Body of pancreas (tissue), 4 donors: Measurements from ENCODE around the gene GRK7. TPM values are rescaled to one million over a fixed set of nuclear protein-coding genes. Genes with fewer than 3 reads are reported as not detected.
"Not testable (repeated sequence)": the region's sequence is repeated elsewhere in the genome, so short reads cannot be mapped to it uniquely, and the experiment has no call there.

Source experiments
- ATAC-seq: fragments of 150-250 bp; one replicate; pipeline ENCODE4 v1.9.1; 2016
- DNase-seq, 4 donors: peaks; one replicate each; pipeline ENCODE4 v3.0.0-alpha.2; 2019
- H3K27ac ChIP-seq, 4 donors: fragments of 200-600 bp; sonication (generic); 1 replicate in 3 of 4; 2 replicates in 1 of 4; pipeline versions ENCODE4 v1.5.1 to v1.6.1; 2016 to 2019; ENCODE audit warnings: mild to moderate bottlenecking in 1 of 4, mixed read lengths in 1 of 4, moderate library complexity in 1 of 4
- H3K27me3 ChIP-seq, 2 donors: fragments of 200-600 bp; sonication (generic); one replicate each; pipeline ENCODE4 v1.6.0; 2016; ENCODE audit warnings: mild to moderate bottlenecking in 1 of 2
- H3K36me3 ChIP-seq, 2 donors: fragments of 200-600 bp; sonication (generic); replicated peaks in 1 of 2; 2 replicates each; pipeline ENCODE4 v1.5.1; 2016; ENCODE audit warnings: low read depth in 2 of 2; ENCODE audit not compliant: insufficient read depth in 1 of 2
- H3K4me1 ChIP-seq: fragments of 200-600 bp; sonication (generic); one replicate; pipeline ENCODE4 v1.6.0; 2016
- H3K4me3 ChIP-seq, 2 donors: fragments of 200-600 bp; sonication (generic); 1 replicate in 1 of 2; 2 replicates in 1 of 2; pipeline ENCODE4 v1.5.1; 2016 to 2019
- H3K9me3 ChIP-seq, 3 donors: fragments of 200-600 bp; sonication (generic); 1 replicate in 2 of 3; 2 replicates in 1 of 3; pipeline ENCODE4 v1.5.1; 2016
- POLR2A ChIP-seq, 3 donors: fragments of 450-650 bp; IDR thresholded peaks; one replicate each; pipeline ENCODE4 v1.6.1; 2016; ENCODE audit warnings: antibody characterized with exemption in 3 of 3, mild to moderate bottlenecking in 2 of 3
- WGBS, 2 donors: methylation state at CpG; one replicate each; pipeline ENCODE4 v1.1.5; 2017; 5-methylcytosine and 5-hydroxymethylcytosine counted together
- intact Hi-C: fragments of 100-400 bp; cut with DNase I; formaldehyde crosslinking; loops from one replicate; pipeline ENCODE4 v1.15.1; 2023
- total RNA-seq, 2 donors: library from RNA; depleted of rRNA; stranded (reverse); fragments of >200 nt; gene quantifications; one replicate each; pipeline ENCODE4 v1.1.0, GENCODE V29; 2016
- TF ChIP-seq, protein P1 (sequence below), 7 experiments: fragments of 450-650 bp in 4 of 7; fragments of 200-600 bp in 3 of 7; sonication (generic) in 3 of 7; IDR thresholded peaks; one replicate each; pipeline ENCODE4 v1.5.1; 2016 to 2019; ENCODE audit warnings: antibody characterized with exemption in 7 of 7

GRK7 gene
- total RNA-seq, 2 donors from 2014 or later = not detected

DNA sequence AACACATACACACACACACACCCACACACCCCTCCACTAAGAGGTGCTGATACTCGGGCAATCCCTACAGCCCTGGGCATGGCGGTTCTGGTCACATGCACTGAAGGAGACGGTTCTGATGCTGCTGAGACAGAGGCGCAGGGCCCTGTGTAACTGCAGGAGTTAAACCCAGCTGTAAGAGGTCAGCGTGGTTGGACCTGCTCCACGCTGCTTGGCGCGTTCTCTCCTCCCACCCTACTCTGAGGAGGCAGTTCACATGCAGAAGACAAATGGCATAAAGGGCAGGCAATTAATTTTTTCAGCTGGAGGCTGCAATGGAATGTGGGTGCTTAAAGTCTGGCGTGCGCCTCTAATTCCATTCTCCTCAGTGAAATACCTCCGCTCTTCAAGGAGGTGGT lies 35.2 kb downstream of the GRK7 start:
- peak overlapping the region in 3 of 4 donors; percentile 19 to 60 (median 46) for H3K27ac ChIP-seq
- no peaks in the 10 kb centered on the region for H3K36me3 ChIP-seq
- ATAC-seq = peak; percentile 55
- peak; percentile 20 to 42 (median 34) for DNase-seq
- TF ChIP-seq, protein P1, sequence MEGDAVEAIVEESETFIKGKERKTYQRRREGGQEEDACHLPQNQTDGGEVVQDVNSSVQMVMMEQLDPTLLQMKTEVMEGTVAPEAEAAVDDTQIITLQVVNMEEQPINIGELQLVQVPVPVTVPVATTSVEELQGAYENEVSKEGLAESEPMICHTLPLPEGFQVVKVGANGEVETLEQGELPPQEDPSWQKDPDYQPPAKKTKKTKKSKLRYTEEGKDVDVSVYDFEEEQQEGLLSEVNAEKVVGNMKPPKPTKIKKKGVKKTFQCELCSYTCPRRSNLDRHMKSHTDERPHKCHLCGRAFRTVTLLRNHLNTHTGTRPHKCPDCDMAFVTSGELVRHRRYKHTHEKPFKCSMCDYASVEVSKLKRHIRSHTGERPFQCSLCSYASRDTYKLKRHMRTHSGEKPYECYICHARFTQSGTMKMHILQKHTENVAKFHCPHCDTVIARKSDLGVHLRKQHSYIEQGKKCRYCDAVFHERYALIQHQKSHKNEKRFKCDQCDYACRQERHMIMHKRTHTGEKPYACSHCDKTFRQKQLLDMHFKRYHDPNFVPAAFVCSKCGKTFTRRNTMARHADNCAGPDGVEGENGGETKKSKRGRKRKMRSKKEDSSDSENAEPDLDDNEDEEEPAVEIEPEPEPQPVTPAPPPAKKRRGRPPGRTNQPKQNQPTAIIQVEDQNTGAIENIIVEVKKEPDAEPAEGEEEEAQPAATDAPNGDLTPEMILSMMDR (IDR thresholded peaks at IDR 0.05) = no peak
- no peak for TF ChIP-seq POLR2A (IDR thresholded peaks at IDR 0.05)
- H3K4me3 ChIP-seq = no peak overlapping the region
- H3K27me3 ChIP-seq = no peaks in the 10 kb centered on the region
- 52 to 68% methylated on average over 11 of the region's 11 CpGs for WGBS, 2 donors
- peaks cover 26% of the 10 kb centered on the region for H3K4me1 ChIP-seq
- no peaks in the 10 kb centered on the region for H3K9me3 ChIP-seq
- intact Hi-C loops = no loop called here

DNA sequence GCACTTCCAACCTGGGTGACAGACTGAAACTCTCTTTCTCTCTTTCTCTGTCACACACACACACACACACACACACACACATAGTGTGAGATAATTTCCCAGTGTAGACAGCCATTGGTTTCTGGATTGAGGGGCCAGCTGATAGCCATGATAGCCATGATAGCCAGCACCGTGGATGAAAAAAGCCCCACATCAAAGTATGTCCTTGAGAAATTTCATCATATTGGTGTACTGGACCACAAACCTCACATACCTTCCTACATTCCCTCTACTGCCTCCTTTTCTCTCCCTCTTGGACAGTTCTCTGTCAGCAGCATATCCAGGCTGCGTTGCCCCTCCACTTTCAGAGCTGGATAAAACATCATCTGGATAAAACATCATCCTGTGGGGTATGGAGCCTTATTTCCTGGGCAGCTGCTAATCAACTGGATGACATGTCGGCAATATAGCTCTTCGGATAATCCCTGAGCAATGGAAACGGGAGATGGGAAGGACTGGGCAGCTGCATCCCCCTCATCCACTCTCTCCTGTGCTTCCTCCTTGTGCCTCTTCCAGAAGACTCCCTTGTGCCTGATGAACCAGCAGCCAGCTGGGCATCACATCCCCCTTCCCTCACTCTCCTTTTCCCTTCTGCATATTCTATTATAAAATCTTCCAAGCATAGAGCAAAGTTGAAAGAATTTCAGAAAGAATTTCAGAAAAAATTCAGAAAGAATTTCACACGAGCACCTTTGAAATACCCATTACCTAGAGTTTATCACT lies 39.3 kb downstream of the GRK7 start:
- no peak for DNase-seq
- 69 to 78% methylated on average over 6 of the region's 6 CpGs for WGBS, 2 donors

DNA sequence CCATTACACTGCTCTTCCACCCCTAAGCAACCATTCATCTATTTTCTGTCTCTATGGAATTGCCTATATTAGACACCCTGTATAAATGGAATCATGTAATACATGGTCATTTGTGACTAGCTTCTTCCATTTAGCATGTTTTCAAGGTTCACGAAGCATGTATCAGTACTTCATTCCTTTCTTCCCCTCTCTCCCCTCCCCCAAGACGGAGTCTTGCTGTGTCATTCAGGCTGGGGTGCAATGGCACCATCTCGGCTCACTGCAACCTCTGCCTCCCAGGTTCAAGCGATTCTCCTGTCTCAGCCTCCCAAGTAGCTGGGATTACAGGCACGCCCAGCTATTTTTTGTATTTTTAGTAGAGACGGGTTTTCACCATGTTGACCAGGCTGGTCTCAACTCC lies 40.3 kb downstream of the GRK7 start:
- H3K4me3 ChIP-seq, H3K27ac ChIP-seq, H3K27me3 ChIP-seq, H3K36me3 ChIP-seq, ATAC-seq, DNase-seq, intact Hi-C loops, H3K9me3 ChIP-seq, H3K4me1 ChIP-seq: not testable (repeated sequence)
- 74 to 76% methylated on average over 6 of the region's 6 CpGs for WGBS, 2 donors

More for the DNA sequence above, 39.3 kb downstream of the GRK7 start:
- no peaks in the 10 kb centered on the region for H3K9me3 ChIP-seq
- peaks cover 10% of the 10 kb centered on the region for H3K4me1 ChIP-seq
- intact Hi-C loops = no loop called here
- H3K27me3 ChIP-seq = no peaks in the 10 kb centered on the region
- TF ChIP-seq, protein P1 (IDR thresholded peaks at IDR 0.05) = no peak
- TF ChIP-seq POLR2A (IDR thresholded peaks at IDR 0.05) = no peak
- ATAC-seq = no peak
- H3K27ac ChIP-seq = no peak overlapping the region
- H3K36me3 ChIP-seq = no peaks in the 10 kb centered on the region
- H3K4me3 ChIP-seq = no peak overlapping the region

DNA sequence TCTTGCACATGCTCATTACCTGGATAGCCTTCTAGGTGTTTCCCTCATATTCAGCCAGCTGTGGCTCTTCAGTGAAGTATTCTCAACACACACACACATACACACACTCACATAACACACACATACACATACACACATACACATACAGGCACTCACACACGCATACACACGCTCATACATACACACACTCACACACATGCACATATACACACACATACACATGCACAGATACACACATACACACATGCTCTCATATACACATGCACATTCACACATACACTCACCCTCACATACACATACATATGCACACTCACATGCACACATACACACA lies 41.2 kb downstream of the GRK7 start:
- no peak overlapping the region for H3K27ac ChIP-seq
- no peak for DNase-seq
- intact Hi-C loops = no loop called here

DNA sequence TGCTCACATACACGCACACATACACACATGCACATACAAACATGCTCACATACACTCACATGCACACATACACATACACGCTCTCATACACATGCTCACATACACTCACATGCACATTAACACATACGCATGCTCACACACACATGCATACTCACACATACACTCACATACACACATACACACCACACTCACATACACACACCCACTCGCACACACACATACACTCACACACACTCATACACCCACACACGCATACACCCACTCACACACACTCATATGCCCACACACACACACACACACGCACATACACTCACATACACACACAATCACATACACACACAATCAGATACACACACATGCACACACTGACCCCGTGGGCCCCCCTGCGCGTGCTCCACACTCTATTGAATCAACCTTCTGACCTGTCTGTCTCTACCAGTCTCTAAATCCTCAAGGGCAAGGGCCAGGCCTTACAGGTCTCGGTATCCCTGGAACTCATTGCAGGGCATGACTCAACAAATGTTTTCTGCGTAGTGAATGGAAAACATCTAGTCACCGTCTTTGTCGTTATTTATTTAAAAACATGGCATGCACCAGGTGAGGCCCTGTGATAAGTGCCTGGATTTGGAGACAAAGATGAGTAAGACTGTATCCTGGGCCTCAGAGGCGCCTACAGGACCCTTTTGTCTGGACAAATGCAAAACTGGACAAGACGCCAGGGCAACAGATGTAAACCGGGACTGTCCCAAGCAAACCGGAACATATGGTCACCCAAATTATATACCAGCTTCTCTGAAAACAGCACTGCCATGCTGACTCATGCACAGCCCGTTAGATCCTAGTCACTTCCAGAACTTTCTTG lies 41.8 kb downstream of the GRK7 start:
- 89 to 91% methylated on average over 18 of the region's 18 CpGs for WGBS, 2 donors
- H3K27ac ChIP-seq = no peak overlapping the region
- intact Hi-C loops = no loop called here
- H3K9me3 ChIP-seq = no peaks in the 10 kb centered on the region
- no peak for ATAC-seq
- H3K27me3 ChIP-seq = no peaks in the 10 kb centered on the region
- no peak overlapping the region for H3K4me3 ChIP-seq
- TF ChIP-seq, protein P1 (IDR thresholded peaks at IDR 0.05) = no peak
- TF ChIP-seq POLR2A (IDR thresholded peaks at IDR 0.05) = no peak
- H3K36me3 ChIP-seq = no peaks in the 10 kb centered on the region
- H3K4me1 ChIP-seq = no peaks in the 10 kb centered on the region
- DNase-seq = no peak

More for the DNA sequence above, 41.2 kb downstream of the GRK7 start:
- Histone ChIP-seq H3K9me3 (no peaks in the 10 kb centered on the region), H3K4me1 (no peaks in the 10 kb centered on the region), H3K36me3 (no peaks in the 10 kb centered on the region), H3K4me3 (no peak overlapping the region), H3K27me3 (no peaks in the 10 kb centered on the region)
- TF ChIP-seq POLR2A (IDR thresholded peaks at IDR 0.05) = no peak
- TF ChIP-seq, protein P1 (IDR thresholded peaks at IDR 0.05) = no peak
- ATAC-seq = no peak
- WGBS, 2 donors = 78 to 86% methylated on average over 2 of the region's 2 CpGs
